Transverse colon (tissue), 4 donors: ENCODE measurements around the gene GALNT1. TPM values are rescaled to one million over a fixed set of nuclear protein-coding genes. Genes with fewer than 3 reads are reported as not detected.
A peak's percentile ranks its signal among the peaks of the same experiment; 100 is the strongest.

Experiments used
- DNase-seq: peaks from one replicate; pipeline ENCODE4 v3.0.0-alpha.2; 2019
- H3K27ac ChIP-seq, 4 donors: fragments of 200-600 bp; sonication (generic); 2 replicates each; pipeline ENCODE4 v1.5.1; 2016 to 2018; ENCODE audit warnings: inconsistent platforms in 4 of 4
- H3K27me3 ChIP-seq: fragments of 200-600 bp; sonication (generic); 2 replicates; pipeline ENCODE4 v1.5.1; 2017; ENCODE audit warnings: inconsistent platforms
- H3K36me3 ChIP-seq, 4 donors: fragments of 200-600 bp; sonication (generic); 2 replicates each; pipeline ENCODE4 v1.5.1; 2017 to 2019; ENCODE audit warnings: inconsistent platforms in 4 of 4
- H3K4me1 ChIP-seq, 4 donors: fragments of 200-600 bp; sonication (generic); 2 replicates each; pipeline ENCODE4 v1.5.1; 2017 to 2020; ENCODE audit warnings: inconsistent platforms in 4 of 4
- H3K4me3 ChIP-seq, 4 donors: fragments of 200-600 bp; sonication (generic); 1 replicate in 1 of 4; 2 replicates in 3 of 4; pipeline versions ENCODE4 v1.5.1 to v1.6.1; 2017 to 2019; ENCODE audit warnings: inconsistent platforms in 4 of 4
- H3K9me3 ChIP-seq, 2 donors: fragments of 200-600 bp; sonication (generic); 2 replicates each; pipeline ENCODE4 v1.5.1; 2017 to 2019; ENCODE audit warnings: inconsistent platforms in 2 of 2
- CTCF ChIP-seq, 5 experiments: fragments of 200-600 bp in 3 of 5; fragments of 450-650 bp in 2 of 5; sonication (generic) in 3 of 5; IDR thresholded peaks; 1 replicate in 2 of 5; 2 replicates in 3 of 5; pipeline ENCODE4 v1.5.1; 2016 to 2017; ENCODE audit warnings: antibody characterized with exemption in 5 of 5, inconsistent platforms in 3 of 5, mild to moderate bottlenecking in 2 of 5, moderate library complexity in 1 of 5
- EP300 ChIP-seq: sonication (generic); formaldehyde crosslinking; IDR thresholded peaks from one replicate; pipeline ENCODE4 v1.6.1; 2017; ENCODE audit warnings: antibody characterized with exemption, low read depth
- POLR2A ChIP-seq: fragments of 450-650 bp; IDR thresholded peaks from one replicate; pipeline ENCODE4 v1.6.1; 2016; ENCODE audit warnings: antibody characterized with exemption, mild to moderate bottlenecking, moderate library complexity
- POLR2AphosphoS5 ChIP-seq, 3 donors: sonication (generic); formaldehyde crosslinking; IDR thresholded peaks; one replicate each; pipeline ENCODE4 v1.6.1; 2016; ENCODE audit warnings: antibody characterized with exemption in 3 of 3
- WGBS, 2 donors: methylation state at CpG; one replicate each; pipeline ENCODE4 v1.1.5; 2018; ENCODE audit warnings: low coverage in 1 of 2; 5-methylcytosine and 5-hydroxymethylcytosine counted together
- in situ Hi-C, 4 donors: fragments of 200-750 bp; cut with MboI; loops; one replicate each; pipeline versions ENCODE4 v1.15.0 to v1.15.1; 2017; ENCODE audit warnings: low sequenced_read_pairs in 3 of 4, low pct_ligation_motif_present in 1 of 4, low pct_unique_long_range_greater_than_20kb in 1 of 4
- intact Hi-C: fragments of 100-400 bp; cut with DNase I; formaldehyde crosslinking; loops from one replicate; pipeline ENCODE4 v1.15.1; 2023; ENCODE audit warnings: low total_unique reads
- total RNA-seq, 4 donors: library from RNA; depleted of rRNA; stranded (reverse); fragments of >200 nt; gene quantifications; one replicate each; pipeline ENCODE4 v1.1.0, GENCODE V29; 2016

Gene GALNT1
- total RNA-seq, 4 donors from 2014 or later, result 21.7 to 86.8 (median 57.6) TPM

DNA sequence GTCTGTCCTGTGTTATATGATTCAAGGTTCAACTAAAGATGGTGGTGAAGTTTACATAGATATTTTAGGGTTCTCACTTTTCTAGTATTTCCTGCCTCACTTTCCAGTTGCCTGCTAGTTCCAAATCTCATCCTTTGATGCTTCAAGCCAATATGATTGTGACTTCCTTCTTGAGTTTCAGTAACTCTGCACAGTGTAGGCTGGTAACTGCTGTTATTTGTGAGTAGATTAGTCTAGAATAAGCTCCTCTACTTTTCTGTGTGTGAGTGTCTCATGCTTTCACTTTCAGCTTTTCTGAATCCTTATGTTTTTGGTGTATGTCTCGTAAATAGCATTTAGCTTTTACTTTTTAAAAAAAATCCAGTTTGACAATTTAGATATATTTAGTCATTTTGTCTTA is 42.6 kb downstream of the GALNT1 start:
- H3K27me3 ChIP-seq, result no peaks in the 10 kb centered on the region
- DNase-seq, result no peak
- intact Hi-C loops, result no loop called here
- no peak overlapping the region for H3K27ac ChIP-seq
- 56 to 86% methylated on average over 1 of the region's 1 CpG for WGBS, 2 donors
- no peak overlapping the region for H3K4me3 ChIP-seq
- no peak for TF ChIP-seq POLR2A
- no peak for TF ChIP-seq CTCF (IDR thresholded peaks at IDR 0.05)
- no peak for TF ChIP-seq POLR2AphosphoS5 (IDR thresholded peaks at IDR 0.05)
- no peak for TF ChIP-seq EP300
- in situ Hi-C loops, result no loop called here
- H3K9me3 ChIP-seq, result no peaks in the 10 kb centered on the region
- peaks cover 0 to 4% (median 0%) of the 10 kb centered on the region in 4 donors for H3K36me3 ChIP-seq
- H3K4me1 ChIP-seq, result peaks cover 2 to 31% (median 12%) of the 10 kb centered on the region in 4 donors

GRCh38 chr18:35625232-35625631 is 43.7 kb downstream of the GALNT1 start:
- Histone ChIP-seq H3K27me3 (no peaks in the 10 kb centered on the region), H3K4me3 (no peak overlapping the region), H3K4me1 (peaks cover 0 to 20% (median 8%) of the 10 kb centered on the region in 4 donors), H3K27ac (no peak overlapping the region), H3K36me3 (peaks cover 0 to 4% (median 0%) of the 10 kb centered on the region in 4 donors), H3K9me3 (no peaks in the 10 kb centered on the region)
- 89 to 92% methylated on average over 2 of the region's 2 CpGs for WGBS, 2 donors
- DNase-seq, result no peak
- TF ChIP-seq CTCF (IDR thresholded peaks at IDR 0.05) (no peak), EP300 (no peak), POLR2A (no peak), POLR2AphosphoS5 (IDR thresholded peaks at IDR 0.05) (no peak)
- in situ Hi-C loops, result no loop called here
- intact Hi-C loops, result no loop called here

DNA sequence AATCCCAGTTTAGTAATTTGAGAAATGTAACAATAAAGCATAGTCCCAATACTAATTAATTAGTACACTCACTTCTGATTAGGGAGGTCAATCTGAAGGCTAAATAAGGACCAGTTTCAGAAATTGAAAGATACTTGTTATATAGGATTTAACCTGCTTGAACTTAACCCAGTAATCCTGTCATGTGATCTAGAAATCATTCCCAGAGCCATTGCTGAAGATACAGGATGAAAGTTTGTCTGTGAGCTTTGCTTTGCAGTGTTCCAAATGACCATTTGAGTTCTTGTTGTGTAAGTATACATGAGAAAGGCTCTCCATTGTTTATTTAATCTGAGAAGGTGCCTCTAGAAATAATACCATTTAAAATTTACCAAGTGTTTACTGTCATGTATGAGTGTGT is 52.2 kb downstream of the GALNT1 start:
- H3K4me3 ChIP-seq, result no peak overlapping the region
- H3K27me3 ChIP-seq, result no peaks in the 10 kb centered on the region
- no peak overlapping the region for H3K27ac ChIP-seq
- intact Hi-C loops (no loop called here), in situ Hi-C loops (no loop called here)
- TF ChIP-seq EP300 (no peak), CTCF (IDR thresholded peaks at IDR 0.05) (no peak), POLR2AphosphoS5 (IDR thresholded peaks at IDR 0.05) (no peak), POLR2A (no peak)
- peaks cover 0 to 11% (median 1%) of the 10 kb centered on the region in 4 donors for H3K4me1 ChIP-seq
- DNase-seq, result no peak
- no peaks in the 10 kb centered on the region for H3K9me3 ChIP-seq
- H3K36me3 ChIP-seq, result no peaks in the 10 kb centered on the region

DNA sequence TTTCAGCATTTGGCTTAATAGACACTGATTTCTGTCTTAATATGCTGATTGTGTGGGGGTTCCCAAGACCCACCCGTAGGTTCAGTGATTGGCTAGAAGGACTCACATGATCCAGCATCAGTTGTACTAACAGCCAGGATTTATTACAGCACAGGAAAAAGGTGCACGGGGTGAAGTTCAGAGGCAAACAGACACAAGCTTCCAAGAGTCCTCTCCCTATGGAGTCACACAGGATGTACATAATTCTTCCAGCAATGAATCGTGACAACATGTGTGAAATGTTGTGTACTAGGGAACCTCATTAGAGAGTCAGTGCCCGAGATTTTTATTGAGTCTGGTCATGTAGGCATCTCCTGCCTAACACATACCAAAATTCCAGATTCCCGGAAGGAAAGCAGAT is 52.8 kb downstream of the GALNT1 start:
- H3K27ac ChIP-seq, result peak overlapping the region in 1 of 4 donors; percentile 8

More for the DNA sequence above, 52.8 kb downstream of the GALNT1 start:
- intact Hi-C loops (no loop called here), in situ Hi-C loops (no loop called here)
- no peak overlapping the region for H3K4me3 ChIP-seq
- peaks cover 0 to 11% (median 1%) of the 10 kb centered on the region in 4 donors for H3K4me1 ChIP-seq
- 68 to 85% methylated on average over 4 to 5 of the region's 5 CpGs for WGBS, 2 donors
- TF ChIP-seq CTCF (IDR thresholded peaks at IDR 0.05) (no peak), POLR2AphosphoS5 (IDR thresholded peaks at IDR 0.05) (no peak), POLR2A (no peak), EP300 (no peak)
- H3K9me3 ChIP-seq, result no peaks in the 10 kb centered on the region
- no peaks in the 10 kb centered on the region for H3K27me3 ChIP-seq
- no peak for DNase-seq
- H3K36me3 ChIP-seq, result no peaks in the 10 kb centered on the region
